Adrenal gland (tissue), 12 donors: Measurements from ENCODE around the gene ZFP36L1. TPM values are rescaled to one million over a fixed set of nuclear protein-coding genes. Genes with fewer than 3 reads are reported as not detected.
A peak's percentile ranks its signal among the peaks of the same experiment; 100 is the strongest.

ENCODE experiments used
- DNase-seq, 7 donors: peaks; one replicate each; pipeline ENCODE4 v3.0.0-alpha.2; 2019 to 2020
- H3K27ac ChIP-seq, 5 donors: fragments of 200-600 bp; sonication (generic) in 4 of 5; 1 replicate in 3 of 5; 2 replicates in 2 of 5; pipeline versions ENCODE4 v1.5.1 to v1.8.0; 2016 to 2020; ENCODE audit warnings: mild to moderate bottlenecking in 1 of 5
- H3K27me3 ChIP-seq: fragments of 200-600 bp; 2 replicates; pipeline ENCODE4 v1.8.0; 2021
- H3K36me3 ChIP-seq, 2 donors: fragments of 200-600 bp; replicated peaks in 1 of 2; 1 replicate in 1 of 2; 2 replicates in 1 of 2; pipeline versions ENCODE4 v1.5.1 to v1.8.0; 2018 to 2022
- H3K4me1 ChIP-seq, 2 donors: fragments of 200-600 bp; replicated peaks in 1 of 2; 1 replicate in 1 of 2; 2 replicates in 1 of 2; pipeline versions ENCODE4 v1.5.1 to v1.8.0; 2018 to 2021
- H3K4me3 ChIP-seq, 4 donors: fragments of 200-600 bp; sonication (generic) in 3 of 4; one replicate each; pipeline ENCODE4 v1.5.1; 2016 to 2018
- H3K9me3 ChIP-seq, 3 donors: fragments of 200-600 bp; sonication (generic) in 1 of 3; replicated peaks in 1 of 3; 1 replicate in 2 of 3; 2 replicates in 1 of 3; pipeline versions ENCODE4 v1.5.1 to v1.8.0; 2016 to 2021
- POLR2A ChIP-seq, 2 donors: fragments of 450-650 bp; IDR thresholded peaks; one replicate each; pipeline ENCODE4 v1.6.1; 2017; ENCODE audit warnings: antibody characterized with exemption in 2 of 2, mild to moderate bottlenecking in 2 of 2, moderate library complexity in 1 of 2
- WGBS, 4 donors: extraction: QIAGEN DNeasy Blood & Tissue Kit in 2 of 4; methylation state at CpG; one replicate each; pipeline versions ENCODE4 v1.1.5 to v1.1.7; 2013 to 2017; 5-methylcytosine and 5-hydroxymethylcytosine counted together
- intact Hi-C, 2 donors: fragments of 100-400 bp; cut with DNase I; formaldehyde crosslinking; loops; one replicate each; pipeline versions ENCODE4 v1.14.1 to v1.15.0; 2022 to 2023
- polyA plus RNA-seq, 3 donors: library from polyadenylated mRNA; stranded (reverse); fragments of 200-250 nt in 2 of 3; fragments of 350-450 nt in 1 of 3; fragmentation: Illumina TruSeq in 1 of 3; extraction: RNeasy Lipid Tissue Mini Kit (QIAGEN cat#74804) in 1 of 3; gene quantifications; one replicate each; pipeline ENCODE4 v1.2.3, GENCODE V29; 2013 to 2014
- total RNA-seq, 9 donors: library from RNA; depleted of rRNA in 4 of 9; stranded (reverse); fragments of >200 nt in 4 of 9; fragments of 120-200 nt in 1 of 9; fragmentation: NEBNext Ultra II Directional in 1 of 9; extraction: Animal tissue kit (Norgen Biotek cat#: 25700) in 1 of 9; gene quantifications; one replicate each; pipeline versions ENCODE4 v1.1.0 to v1.2.4, GENCODE V29; 2013 to 2023
- TF ChIP-seq, protein P1 (sequence below), 6 experiments: fragments of 450-650 bp in 4 of 6; fragments of 200-600 bp in 2 of 6; sonication (generic) in 1 of 6; IDR thresholded peaks; 1 replicate in 5 of 6; 2 replicates in 1 of 6; pipeline versions ENCODE4 v1.5.1 to v1.8.0; 2016 to 2021; ENCODE audit warnings: antibody characterized with exemption in 6 of 6, mild to moderate bottlenecking in 2 of 6, moderate library complexity in 1 of 6
- donor health status: healthy with polysubstance abuse.
- donor health status: Bipolar disorder and iron deficiency.
- donor health status: DM: yes; HTN: yes; CAD: no.
- donor health status: DM: no; HTN: no; CAD: no.
- donor health status: DM: no; HTN: no; CAD: no.
- donor health status: DM: yes; HTN: yes; CAD: no.

The ZFP36L1 gene
- total and polyA plus RNA-seq, 12 donors = 25.5 to 332 (median 133) TPM

DNA sequence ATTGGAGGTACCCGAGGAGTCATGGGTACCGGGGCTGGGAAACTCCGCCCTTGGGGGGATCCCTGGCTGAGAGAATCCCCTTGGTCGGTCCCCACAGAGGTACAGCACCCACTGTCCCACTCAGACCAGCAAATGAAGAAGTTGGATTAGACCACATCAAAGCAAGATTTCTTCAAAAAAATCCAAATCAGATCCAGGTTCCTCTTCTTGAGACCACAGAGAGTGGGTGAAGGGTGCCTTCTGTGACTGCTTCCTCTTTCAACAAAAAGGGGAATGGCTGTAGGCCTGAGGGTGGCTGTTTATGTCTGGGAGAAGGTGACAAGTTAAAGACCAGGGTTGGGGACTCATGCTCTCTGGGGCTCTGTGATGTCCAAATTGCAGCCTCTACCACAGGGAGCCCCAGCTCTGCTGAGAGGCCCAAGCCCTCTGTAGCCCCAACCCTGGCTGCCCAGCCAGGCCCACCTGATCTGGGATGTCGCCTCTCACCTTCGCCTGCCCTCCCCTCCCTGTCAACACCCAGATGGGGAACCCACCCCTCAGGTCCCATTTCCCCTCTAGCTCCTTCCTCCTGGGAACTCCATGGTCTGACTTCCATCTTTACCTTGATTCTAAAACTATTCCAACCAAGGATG is 50.9 kb downstream of the ZFP36L1 start:
- Histone ChIP-seq H3K27ac (no peak overlapping the region), H3K4me3 (no peak overlapping the region), H3K9me3 (no peaks in the 10 kb centered on the region), H3K4me1 (no peaks in the 10 kb centered on the region), H3K27me3 (no peaks in the 10 kb centered on the region), H3K36me3 (no peaks in the 10 kb centered on the region)
- TF ChIP-seq POLR2A (IDR thresholded peaks at IDR 0.05) = no peak
- TF ChIP-seq, protein P1, sequence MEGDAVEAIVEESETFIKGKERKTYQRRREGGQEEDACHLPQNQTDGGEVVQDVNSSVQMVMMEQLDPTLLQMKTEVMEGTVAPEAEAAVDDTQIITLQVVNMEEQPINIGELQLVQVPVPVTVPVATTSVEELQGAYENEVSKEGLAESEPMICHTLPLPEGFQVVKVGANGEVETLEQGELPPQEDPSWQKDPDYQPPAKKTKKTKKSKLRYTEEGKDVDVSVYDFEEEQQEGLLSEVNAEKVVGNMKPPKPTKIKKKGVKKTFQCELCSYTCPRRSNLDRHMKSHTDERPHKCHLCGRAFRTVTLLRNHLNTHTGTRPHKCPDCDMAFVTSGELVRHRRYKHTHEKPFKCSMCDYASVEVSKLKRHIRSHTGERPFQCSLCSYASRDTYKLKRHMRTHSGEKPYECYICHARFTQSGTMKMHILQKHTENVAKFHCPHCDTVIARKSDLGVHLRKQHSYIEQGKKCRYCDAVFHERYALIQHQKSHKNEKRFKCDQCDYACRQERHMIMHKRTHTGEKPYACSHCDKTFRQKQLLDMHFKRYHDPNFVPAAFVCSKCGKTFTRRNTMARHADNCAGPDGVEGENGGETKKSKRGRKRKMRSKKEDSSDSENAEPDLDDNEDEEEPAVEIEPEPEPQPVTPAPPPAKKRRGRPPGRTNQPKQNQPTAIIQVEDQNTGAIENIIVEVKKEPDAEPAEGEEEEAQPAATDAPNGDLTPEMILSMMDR (IDR thresholded peaks at IDR 0.05) = no peak
- DNase-seq = peak in 3 of 7 donors; percentile 15 to 33 (median 31)
- intact Hi-C loops = no loop called here
- WGBS, 4 donors = 77 to 91% (median 82%) methylated on average over 6 of the region's 6 CpGs

DNA sequence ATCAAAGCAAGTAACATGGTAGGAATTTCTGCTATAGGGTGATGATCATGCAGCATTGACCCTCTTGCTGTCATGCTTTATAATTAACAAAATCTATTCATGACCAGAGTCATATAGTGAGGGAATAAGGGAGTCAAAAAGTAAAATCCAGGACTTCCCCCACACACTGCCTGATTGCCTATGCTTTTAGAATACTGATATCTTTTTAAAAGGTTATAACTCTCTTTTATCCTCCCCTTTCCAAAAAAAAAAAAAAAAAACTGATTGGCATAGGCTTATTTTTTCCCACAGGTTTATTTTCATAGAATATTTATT is 51.4 kb downstream of the ZFP36L1 start:
- DNase-seq = no peak
- Histone ChIP-seq H3K4me1 (no peaks in the 10 kb centered on the region), H3K27me3 (no peaks in the 10 kb centered on the region), H3K27ac (no peak overlapping the region), H3K36me3 (no peaks in the 10 kb centered on the region), H3K9me3 (no peaks in the 10 kb centered on the region), H3K4me3 (no peak overlapping the region)
- intact Hi-C loops = no loop called here
- TF ChIP-seq, protein P1 (IDR thresholded peaks at IDR 0.05) = no peak
- no peak for TF ChIP-seq POLR2A (IDR thresholded peaks at IDR 0.05)

DNA sequence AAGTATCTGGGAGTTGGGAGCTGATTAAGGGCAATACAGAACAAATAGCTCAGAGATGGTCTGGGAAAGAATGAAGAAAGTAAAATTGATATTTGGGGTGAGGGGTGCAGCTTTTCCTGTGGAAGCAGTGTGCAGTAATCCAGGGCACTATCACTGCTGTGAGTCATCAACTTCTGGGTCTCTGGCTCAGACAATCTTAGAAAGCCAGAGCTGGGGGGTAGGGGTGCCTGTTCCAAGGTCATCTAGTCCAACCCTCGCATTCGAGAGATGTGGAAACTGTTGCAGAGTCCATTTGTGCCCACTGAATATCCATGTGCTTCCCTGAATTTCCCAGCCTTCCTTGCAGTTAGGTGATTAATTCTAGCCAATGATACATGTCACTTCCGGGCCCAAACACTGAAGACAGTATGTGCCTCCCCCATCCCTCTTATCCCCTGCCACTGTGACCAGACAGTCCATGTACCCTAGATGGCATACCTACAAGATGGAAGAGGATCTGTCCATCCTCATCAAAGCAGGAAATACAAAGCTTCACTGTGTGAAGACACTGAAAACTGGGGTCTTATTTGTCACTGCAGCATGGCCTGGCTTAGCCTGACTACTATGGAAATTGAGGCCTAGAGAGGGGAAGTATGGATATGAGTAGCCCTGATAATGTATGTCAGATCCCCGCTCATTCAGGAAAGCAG is 51.9 kb downstream of the ZFP36L1 start:
- no peaks in the 10 kb centered on the region for H3K4me1 ChIP-seq
- no peaks in the 10 kb centered on the region for H3K36me3 ChIP-seq
- H3K27ac ChIP-seq = no peak overlapping the region
- H3K27me3 ChIP-seq = no peaks in the 10 kb centered on the region
- no peaks in the 10 kb centered on the region for H3K9me3 ChIP-seq
- DNase-seq = no peak
- TF ChIP-seq, protein P1 (IDR thresholded peaks at IDR 0.05) = no peak
- TF ChIP-seq POLR2A (IDR thresholded peaks at IDR 0.05) = no peak
- intact Hi-C loops = no loop called here
- 63 to 71% (median 67%) methylated on average over 4 of the region's 4 CpGs for WGBS, 4 donors
- no peak overlapping the region for H3K4me3 ChIP-seq

DNA sequence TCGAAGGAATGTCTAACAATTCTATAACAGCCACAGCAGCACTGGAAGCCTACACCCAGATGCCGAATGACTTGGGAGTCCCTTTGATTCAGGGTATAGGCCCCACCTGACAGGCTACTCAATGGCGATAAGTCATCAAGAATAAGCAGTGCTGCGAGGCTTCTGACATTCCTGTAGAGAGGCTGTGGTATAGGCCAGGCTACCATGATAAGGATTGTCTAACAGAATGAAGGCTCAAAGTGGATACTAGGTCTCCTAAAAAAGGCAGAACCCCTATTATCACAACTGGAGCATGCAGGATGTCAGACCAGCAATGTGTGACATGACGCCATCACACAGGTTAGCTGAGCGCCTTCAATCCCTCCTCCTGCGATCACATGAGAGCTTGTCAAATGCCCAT is 53.2 kb downstream of the ZFP36L1 start:
- Histone ChIP-seq H3K4me3 (no peak overlapping the region), H3K36me3 (no peaks in the 10 kb centered on the region), H3K9me3 (no peaks in the 10 kb centered on the region), H3K27me3 (no peaks in the 10 kb centered on the region), H3K27ac (no peak overlapping the region), H3K4me1 (no peaks in the 10 kb centered on the region)
- no peak for DNase-seq
- TF ChIP-seq, protein P1 (IDR thresholded peaks at IDR 0.05) = no peak
- no peak for TF ChIP-seq POLR2A (IDR thresholded peaks at IDR 0.05)
- intact Hi-C loops = no loop called here
- 93 to 98% (median 97%) methylated on average over 7 of the region's 7 CpGs for WGBS, 4 donors
